ENCODE data around the gene MIB1.

GRCh38 chr18:21831413-21831831 lies 90.8 kb downstream of the MIB1 start:
- TF ChIP-seq CTCF (IDR thresholded peaks at IDR 0.05 in 2 of 3, conservative IDR thresholded peaks at IDR 0.05 in 1 of 3; ENCODE audit: borderline replicate concordance in 1 of 3, insufficient read depth in 1 of 3, low read depth in 2 of 3, low read length in 2 of 3) = no peak
- TF ChIP-seq EGR1 (IDR thresholded peaks at IDR 0.05; ENCODE audit: low read depth) = no peak

Data from HCT116 (cell line).